HUES64 (cell line): ENCODE measurements around the gene CNGB1.

Experiments used
- H3K27ac ChIP-seq: 2 replicates; pipeline ENCODE4 v1.7.0; 2013; ENCODE audit warnings: low read depth, low read length, inconsistent platforms
- H3K27me3 ChIP-seq: 2 replicates; pipeline ENCODE4 v1.6.1; 2013; ENCODE audit warnings: mild to moderate bottlenecking, low read length; ENCODE audit not compliant: insufficient read depth
- H3K36me3 ChIP-seq: 2 replicates; pipeline ENCODE4 v1.6.1; 2013; ENCODE audit warnings: mild to moderate bottlenecking, low read length; ENCODE audit not compliant: insufficient read depth
- H3K4me1 ChIP-seq: 2 replicates; pipeline ENCODE4 v1.6.1; 2013; ENCODE audit warnings: mild to moderate bottlenecking, low read length, moderate library complexity; ENCODE audit not compliant: insufficient read depth
- H3K4me3 ChIP-seq: 2 replicates; pipeline ENCODE4 v1.5.1; 2013; ENCODE audit warnings: mild to moderate bottlenecking, low read length, moderate library complexity
- H3K9ac ChIP-seq: 2 replicates; pipeline ENCODE4 v1.6.1; 2013; ENCODE audit warnings: mild to moderate bottlenecking, low read depth, low read length
- H3K9me3 ChIP-seq: 2 replicates; pipeline ENCODE4 v1.6.1; 2013; ENCODE audit warnings: low read depth, low read length; ENCODE audit not compliant: insufficient read depth
- WGBS: fragments of 150-250, 120-280 bp; methylation state at CpG from one replicate; pipeline ENCODE4 v1.1.7; 2013; ENCODE audit warnings: missing lambda C conversion rate; 5-methylcytosine and 5-hydroxymethylcytosine counted together

The CNGB1 gene

DNA sequence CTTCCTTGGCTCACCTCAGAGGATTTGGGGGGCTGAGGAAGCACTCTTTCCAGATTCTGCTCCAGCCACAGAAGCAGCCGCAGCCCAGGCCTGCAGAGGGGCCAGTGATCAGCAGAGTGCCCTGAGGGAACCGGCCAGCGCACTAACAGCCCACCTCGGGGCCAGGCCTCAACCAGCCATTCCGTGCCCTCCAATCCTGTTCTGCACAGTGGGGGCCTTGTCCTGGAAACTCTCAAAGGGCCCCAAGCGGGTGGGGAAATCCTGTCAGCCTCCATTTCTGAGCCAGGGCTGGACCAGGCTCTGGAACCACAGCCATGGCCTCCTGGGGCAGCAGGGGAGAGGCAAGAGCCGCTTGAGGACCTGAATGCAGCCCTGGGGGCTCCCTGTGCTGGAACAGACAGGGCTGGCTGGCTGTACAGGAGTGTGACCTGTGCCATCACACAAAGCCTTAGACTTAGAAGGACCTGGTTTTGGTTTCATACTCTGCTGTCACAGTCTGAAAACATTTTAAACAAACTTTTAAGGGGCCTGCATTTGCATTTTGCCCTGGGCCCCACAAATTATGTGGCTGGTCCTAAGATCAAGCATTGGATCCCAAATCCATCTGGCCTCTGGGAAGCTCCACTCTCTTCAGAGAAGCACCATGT, 10.0 kb downstream of the CNGB1 start:
- Histone ChIP-seq H3K4me1 (no peaks in the 10 kb centered on the region), H3K36me3 (no peaks in the 10 kb centered on the region), H3K27me3 (no peaks in the 10 kb centered on the region), H3K4me3 (no peak overlapping the region), H3K9ac (no peak overlapping the region), H3K27ac (no peak overlapping the region), H3K9me3 (no peaks in the 10 kb centered on the region)
- 86% methylated on average over 7 of the region's 7 CpGs for WGBS

DNA sequence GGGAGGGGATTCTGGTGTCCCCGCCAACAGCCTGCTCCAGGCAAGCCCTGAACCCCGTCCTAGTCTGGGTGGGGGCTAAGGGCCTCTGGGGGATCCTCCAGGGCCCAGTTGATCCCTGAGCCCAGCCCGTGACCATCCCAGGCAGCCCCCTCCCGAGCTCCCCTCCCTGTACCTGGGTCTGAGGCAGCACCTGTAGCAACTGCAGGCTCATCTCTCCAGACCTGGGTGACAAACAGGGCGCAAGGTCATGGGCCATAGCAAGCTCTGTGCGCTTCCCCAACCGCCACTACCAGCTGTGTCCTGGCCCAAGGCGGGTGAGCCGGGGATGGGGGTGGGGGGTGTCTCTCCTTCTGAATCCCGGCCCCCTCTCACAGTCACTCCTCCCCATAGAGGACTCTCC, 10.6 kb downstream of the CNGB1 start:
- Histone ChIP-seq H3K27ac (no peak overlapping the region), H3K9ac (no peak overlapping the region), H3K27me3 (no peaks in the 10 kb centered on the region), H3K9me3 (no peaks in the 10 kb centered on the region), H3K36me3 (no peaks in the 10 kb centered on the region), H3K4me1 (no peaks in the 10 kb centered on the region), H3K4me3 (no peak overlapping the region)
- WGBS = 94% methylated on average over 6 of the region's 10 CpGs

- H3K27ac ChIP-seq = no peak overlapping the region
- H3K4me1 ChIP-seq = no peaks in the 10 kb centered on the region
- H3K9me3 ChIP-seq = no peaks in the 10 kb centered on the region
- no peaks in the 10 kb centered on the region for H3K27me3 ChIP-seq
- H3K4me3 ChIP-seq = no peak overlapping the region
- WGBS = 87% methylated on average over 11 of the region's 11 CpGs
- no peaks in the 10 kb centered on the region for H3K36me3 ChIP-seq
- no peak overlapping the region for H3K9ac ChIP-seq
These were observed 11.1 kb downstream of the CNGB1 start for GRCh38 chr16:57959804-57960203.

DNA sequence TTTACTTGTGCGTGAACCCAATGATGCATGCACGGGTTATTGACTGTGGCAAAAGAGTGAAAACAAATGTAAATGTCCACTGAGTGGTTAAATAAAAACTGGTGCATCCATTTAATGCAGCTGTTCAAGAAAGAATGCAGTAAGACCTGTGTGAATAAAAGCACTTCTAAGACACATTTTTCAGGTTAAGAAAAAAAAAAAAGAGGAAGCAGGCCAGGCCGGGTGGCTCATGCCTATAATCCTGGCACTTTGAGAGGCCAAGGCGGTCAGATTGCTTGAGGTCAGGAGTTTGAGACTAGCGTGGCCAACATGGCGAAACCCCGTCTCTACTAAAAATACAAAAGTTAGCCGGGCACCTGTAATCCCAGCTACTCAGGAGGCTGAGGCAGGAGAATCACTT, 11.8 kb downstream of the CNGB1 start:
- no peak overlapping the region for H3K9ac ChIP-seq
- H3K27me3 ChIP-seq = no peaks in the 10 kb centered on the region
- H3K9me3 ChIP-seq = no peaks in the 10 kb centered on the region
- no peak overlapping the region for H3K4me3 ChIP-seq
- no peaks in the 10 kb centered on the region for H3K4me1 ChIP-seq
- 91% methylated on average over 8 of the region's 8 CpGs for WGBS
- H3K27ac ChIP-seq = no peak overlapping the region
- no peaks in the 10 kb centered on the region for H3K36me3 ChIP-seq

GRCh38 chr16:57958544-57958943, 12.4 kb downstream of the CNGB1 start:
- no peak overlapping the region for H3K4me3 ChIP-seq
- no peaks in the 10 kb centered on the region for H3K27me3 ChIP-seq
- WGBS = 78% methylated on average over 5 of the region's 6 CpGs
- no peaks in the 10 kb centered on the region for H3K9me3 ChIP-seq
- no peaks in the 10 kb centered on the region for H3K4me1 ChIP-seq
- no peaks in the 10 kb centered on the region for H3K36me3 ChIP-seq
- no peak overlapping the region for H3K27ac ChIP-seq
- no peak overlapping the region for H3K9ac ChIP-seq

GRCh38 chr16:57957673-57958392, 13.1 kb downstream of the CNGB1 start:
- H3K4me1 ChIP-seq = no peaks in the 10 kb centered on the region
- H3K27me3 ChIP-seq = no peaks in the 10 kb centered on the region
- no peaks in the 10 kb centered on the region for H3K9me3 ChIP-seq
- no peak overlapping the region for H3K27ac ChIP-seq
- no peak overlapping the region for H3K9ac ChIP-seq
- no peak overlapping the region for H3K4me3 ChIP-seq
- H3K36me3 ChIP-seq = no peaks in the 10 kb centered on the region
- whole genome bisulfite sequencing = 82% methylated on average over 6 of the region's 8 CpGs

- Histone ChIP-seq H3K4me3 (no peak overlapping the region), H3K4me1 (no peaks in the 10 kb centered on the region), H3K36me3 (no peaks in the 10 kb centered on the region), H3K9me3 (no peaks in the 10 kb centered on the region), H3K9ac (no peak overlapping the region), H3K27me3 (no peaks in the 10 kb centered on the region), H3K27ac (no peak overlapping the region)
- 79% methylated on average over 7 of the region's 8 CpGs for WGBS
These were observed 13.8 kb downstream of the CNGB1 start for GRCh38 chr16:57956924-57957672.

GRCh38 chr16:57956270-57956808, 14.6 kb downstream of the CNGB1 start:
- Histone ChIP-seq H3K4me1 (no peaks in the 10 kb centered on the region), H3K4me3 (no peak overlapping the region), H3K27me3 (no peaks in the 10 kb centered on the region), H3K9me3 (no peaks in the 10 kb centered on the region), H3K9ac (no peak overlapping the region), H3K36me3 (no peaks in the 10 kb centered on the region), H3K27ac (no peak overlapping the region)
- WGBS = 94% methylated on average over 8 of the region's 8 CpGs

GRCh38 chr16:57955572-57956188, 15.2 kb downstream of the CNGB1 start:
- H3K4me1 ChIP-seq = no peaks in the 10 kb centered on the region
- H3K9ac ChIP-seq = no peak overlapping the region
- no peak overlapping the region for H3K27ac ChIP-seq
- no peak overlapping the region for H3K4me3 ChIP-seq
- no peaks in the 10 kb centered on the region for H3K27me3 ChIP-seq
- no peaks in the 10 kb centered on the region for H3K9me3 ChIP-seq
- no peaks in the 10 kb centered on the region for H3K36me3 ChIP-seq
- WGBS = 88% methylated on average over 12 of the region's 12 CpGs

GRCh38 chr16:57953857-57954256, 17.1 kb downstream of the CNGB1 start:
- H3K9me3 ChIP-seq = no peaks in the 10 kb centered on the region
- H3K36me3 ChIP-seq = no peaks in the 10 kb centered on the region
- H3K27ac ChIP-seq = no peak overlapping the region
- H3K4me3 ChIP-seq = no peak overlapping the region
- WGBS = 100% methylated on average over 1 of the region's 1 CpG
- no peaks in the 10 kb centered on the region for H3K27me3 ChIP-seq
- no peak overlapping the region for H3K9ac ChIP-seq
- H3K4me1 ChIP-seq = no peaks in the 10 kb centered on the region

- Histone ChIP-seq H3K9me3 (no peaks in the 10 kb centered on the region), H3K27ac (no peak overlapping the region), H3K27me3 (no peaks in the 10 kb centered on the region), H3K4me3 (no peak overlapping the region), H3K4me1 (no peaks in the 10 kb centered on the region), H3K9ac (no peak overlapping the region), H3K36me3 (no peaks in the 10 kb centered on the region)
- 93% methylated on average over 9 of the region's 9 CpGs for WGBS
These were observed 18.0 kb downstream of the CNGB1 start for GRCh38 chr16:57952909-57953308.
